Measurements from ENCODE around the gene COL24A1.

DNA sequence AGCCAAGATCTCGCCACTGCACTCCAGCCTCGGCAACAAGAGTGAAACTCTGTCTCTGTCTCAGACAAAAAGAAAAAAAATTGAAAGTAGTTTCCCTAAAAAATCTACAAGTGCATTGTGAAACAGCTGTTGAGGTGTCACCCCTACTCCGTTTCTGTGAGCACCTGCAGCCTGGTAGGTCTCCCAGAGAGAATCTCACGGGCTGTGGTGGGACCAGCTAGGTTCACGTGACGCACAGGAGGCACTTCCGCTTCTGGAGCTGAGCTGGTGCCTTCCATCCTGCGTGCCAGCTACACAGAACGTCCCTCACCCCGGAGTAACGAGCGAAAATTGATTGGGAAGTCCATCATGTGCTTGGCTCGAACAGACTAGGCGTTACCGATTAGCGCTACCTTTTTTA is 66.8 kb downstream of the COL24A1 start:
- no peak for TF ChIP-seq EZH2 (IDR thresholded peaks at IDR 0.05)
- TF ChIP-seq POLR2AphosphoS5 (IDR thresholded peaks at IDR 0.05; ENCODE audit: borderline replicate concordance, low read depth, low read length), result no peak
